HepG2 (cell line): ENCODE measurements around the gene ARRDC1. TPM values are rescaled to one million over a fixed set of nuclear protein-coding genes. Genes with fewer than 3 reads are reported as not detected.

Source experiments
- ATAC-seq: fragments of 200-7000 bp; cut with Tn5 transposase; 3 replicates; pipeline ENCODE4 v1.9.1; 2020; ENCODE audit warnings: mild to moderate bottlenecking, moderate library complexity
- BruUV-seq: library from RNA; stranded (reverse); fragments of 400-500 nt; replicated peaks from 2 replicates; lab custom pipeline; 2021; lab: Mats Ljungman, UMichigan
- CTCF ChIA-PET: fragments of 300-600 bp; formaldehyde crosslinking; extraction: SDS; loops from one replicate; lab custom pipeline; 2021; ENCODE audit warnings: low total read pairs, inconsistent platforms, low intra/inter-chr PET ratio; lab: Yijun Ruan, JAX
- POLR2A ChIA-PET: fragments of 350-600 bp; sonication (Branson Sonifier 250); formaldehyde crosslinking; loops from one replicate; lab custom pipeline; 2020; ENCODE audit warnings: antibody characterized with exemption, inconsistent platforms; lab: Yijun Ruan, JAX
- DNase-seq: peaks from one replicate; pipeline ENCODE4 v3.0.0-alpha.2; 2015; ENCODE audit warnings: low spot score
- FAIRE-seq: peaks from 3 replicates; lab custom pipeline; 2011; peaks lifted over from hg19 to GRCh38; lab: Jason Lieb, UNC
- H2AFZ ChIP-seq: one replicate; pipeline ENCODE4 v1.6.1; 2011; ENCODE audit warnings: low read length, inconsistent platforms
- H3K27ac ChIP-seq: fragments of 300-600 bp; 3 replicates; pipeline ENCODE4 v1.8.0; 2011; ENCODE audit warnings: mixed run types, mild to moderate bottlenecking, mixed read lengths, low read length, inconsistent platforms; ENCODE audit not compliant: insufficient read depth; ENCODE audit errors: extremely low read length
- H3K27me3 ChIP-seq, 2 experiments: fragments of 200-600 bp in 1 of 2; 2 replicates in 1 of 2; 3 replicates in 1 of 2; pipeline versions ENCODE4 v1.6.0 to v1.8.0; 2011; ENCODE audit warnings: low read length in 2 of 2, mild to moderate bottlenecking in 2 of 2, moderate library complexity in 2 of 2, inconsistent platforms in 1 of 2; ENCODE audit not compliant: insufficient read depth in 2 of 2, control insufficient read depth in 1 of 2
- H3K36me3 ChIP-seq, 2 experiments: fragments of 200-600 bp in 1 of 2; replicated peaks in 1 of 2; 2 replicates in 1 of 2; 3 replicates in 1 of 2; pipeline versions ENCODE4 v1.5.1 to v1.8.0; 2011; ENCODE audit warnings: low read length in 2 of 2, inconsistent platforms in 1 of 2; ENCODE audit not compliant: insufficient read depth in 2 of 2, control insufficient read depth in 1 of 2
- H3K4me1 ChIP-seq: 2 replicates; pipeline ENCODE4 v1.5.1; 2012; ENCODE audit warnings: low read length, inconsistent platforms; ENCODE audit not compliant: insufficient read depth
- H3K4me2 ChIP-seq: 2 replicates; pipeline ENCODE4 v1.6.0; 2011; ENCODE audit warnings: low read depth, low read length, inconsistent platforms
- H3K4me3 ChIP-seq, 3 experiments: fragments of 200-600 bp in 1 of 3; sonication (generic), shearing (Covaris generic) in 1 of 3; replicated peaks in 1 of 3; 2 replicates each; pipeline ENCODE4 v1.5.1; 2011 to 2016; ENCODE audit warnings: low read length in 3 of 3, inconsistent platforms in 2 of 3, low read depth in 2 of 3, mild to moderate bottlenecking in 2 of 3, control low read depth in 1 of 3, mixed read lengths in 1 of 3; ENCODE audit not compliant: insufficient read depth in 1 of 3
- H3K79me2 ChIP-seq: one replicate; pipeline ENCODE4 v1.6.1; 2011; ENCODE audit warnings: low read length, inconsistent platforms; ENCODE audit not compliant: insufficient read depth
- H3K9ac ChIP-seq: 2 replicates; pipeline ENCODE4 v1.6.0; 2011; ENCODE audit warnings: mild to moderate bottlenecking, low read depth, low read length, inconsistent platforms; ENCODE audit not compliant: insufficient read depth
- H3K9me3 ChIP-seq: 2 replicates; pipeline ENCODE4 v1.5.1; 2012; ENCODE audit warnings: mild to moderate bottlenecking, low read length
- H4K20me1 ChIP-seq: 2 replicates; pipeline ENCODE4 v1.6.0; 2011; ENCODE audit warnings: inconsistent platforms, mild to moderate bottlenecking, low read length, moderate library complexity; ENCODE audit not compliant: insufficient read depth
- GZF1 ChIP-seq: sonication (generic); formaldehyde crosslinking; IDR thresholded peaks from 2 replicates; pipeline ENCODE4 v1.5.1; 2020; ENCODE audit warnings: mild to moderate bottlenecking, missing genetic modification reagents
- MZF1 ChIP-seq: sonication (generic); formaldehyde crosslinking; IDR thresholded peaks from 2 replicates; pipeline ENCODE4 v1.8.1; 2023; ENCODE audit warnings: mild to moderate bottlenecking, missing genetic modification reagents, borderline replicate concordance
- POLR2G ChIP-seq: fragments of 200-400 bp; formaldehyde crosslinking; IDR thresholded peaks from 2 replicates; pipeline ENCODE4 v1.6.1; 2018; ENCODE audit warnings: mild to moderate bottlenecking, low read depth, low read length, moderate library complexity
- RAD21 ChIP-seq: fragments of 450-650 bp; formaldehyde crosslinking; IDR thresholded peaks from 2 replicates; pipeline ENCODE4 v1.5.0; 2020; ENCODE audit warnings: mild to moderate bottlenecking
- TBX3 ChIP-seq: fragments of 450-650 bp; IDR thresholded peaks from 2 replicates; pipeline ENCODE4 v1.6.1; 2017; ENCODE audit warnings: antibody characterized with exemption, mild to moderate bottlenecking, inconsistent platforms, borderline replicate concordance
- ZBTB33 ChIP-seq: sonication (generic); formaldehyde crosslinking; IDR thresholded peaks from 2 replicates; pipeline ENCODE4 v1.4.0; 2020; ENCODE audit warnings: missing genetic modification reagents
- ZNF605 ChIP-seq: sonication (generic); formaldehyde crosslinking; IDR thresholded peaks from 2 replicates; pipeline ENCODE4 v1.8.0; 2022; ENCODE audit warnings: mild to moderate bottlenecking, missing genetic modification reagents
- WGBS: methylation state at CpG from one replicate; pipeline ENCODE4 v1.1.6; 2017; ENCODE audit warnings: low lambda C conversion rate; 5-methylcytosine and 5-hydroxymethylcytosine counted together
- in situ Hi-C: cut with HindIII; loops from 2 replicates; pipeline ENCODE4 v1.10.0; 2017; ENCODE audit warnings: low pct_unique_long_range_greater_than_20kb; ENCODE audit not compliant: extremely low pct_ligation_motif_present
- intact Hi-C: fragments of 100-400 bp; cut with micrococcal nuclease; formaldehyde crosslinking; loops from one replicate; pipeline ENCODE4 v1.10.0; 2022; ENCODE audit not compliant: unreplicated experiment
- polyA plus RNA-seq, 8 experiments: library from polyadenylated mRNA; depleted of rRNA in 3 of 8; stranded (reverse) in 7 of 8; unstranded in 1 of 8; fragments of >200 nt; fragmentation: Illumina TruSeq in 4 of 8; extraction: Trizol in 4 of 8; gene quantifications; 2 replicates each; pipeline versions ENCODE4 v1.2.1 to v1.2.3, GENCODE V29; 2011 to 2016; ENCODE audit warnings: low read depth in 4 of 8, missing spikeins in 1 of 8, mixed read lengths in 1 of 8; ENCODE audit not compliant: insufficient read depth in 1 of 8
- total RNA-seq, 5 experiments: library from RNA; depleted of rRNA; stranded (reverse); fragments of >200 nt; fragmentation: Illumina TruSeq; extraction: Trizol; gene quantifications; 2 replicates each; pipeline ENCODE4 v1.2.3, GENCODE V29; 2016; ENCODE audit warnings: low read depth in 1 of 5
- TF ChIP-seq, protein P1 (sequence below): sonication (generic); formaldehyde crosslinking; IDR thresholded peaks from one replicate; pipeline ENCODE4 v1.5.1; 2020; ENCODE audit warnings: mild to moderate bottlenecking, missing genetic modification reagents; ENCODE audit errors: not compliant biosample characterization
- TF ChIP-seq, protein P2 (sequence below): sonication (generic); formaldehyde crosslinking; IDR thresholded peaks from 2 replicates; pipeline ENCODE4 v1.4.0; 2020; ENCODE audit warnings: missing genetic modification reagents; ENCODE audit errors: not compliant biosample characterization
- TF ChIP-seq, protein P3 (sequence below): sonication (generic); formaldehyde crosslinking; IDR thresholded peaks from 2 replicates; pipeline ENCODE4 v1.8.0; 2022; ENCODE audit warnings: missing genetic modification reagents, low read depth, mild to moderate bottlenecking, borderline replicate concordance
- TF ChIP-seq, protein P4 (sequence below): sonication (generic); formaldehyde crosslinking; IDR thresholded peaks from 2 replicates; pipeline ENCODE4 v1.4.0; 2020; ENCODE audit warnings: missing genetic modification reagents

ARRDC1 gene
- total and polyA plus RNA-seq, 2 of the 13 experiments (the other 11 are each of a cell fraction or from before 2014, with no cell fraction given), result 21.7 to 44.4 TPM

DNA sequence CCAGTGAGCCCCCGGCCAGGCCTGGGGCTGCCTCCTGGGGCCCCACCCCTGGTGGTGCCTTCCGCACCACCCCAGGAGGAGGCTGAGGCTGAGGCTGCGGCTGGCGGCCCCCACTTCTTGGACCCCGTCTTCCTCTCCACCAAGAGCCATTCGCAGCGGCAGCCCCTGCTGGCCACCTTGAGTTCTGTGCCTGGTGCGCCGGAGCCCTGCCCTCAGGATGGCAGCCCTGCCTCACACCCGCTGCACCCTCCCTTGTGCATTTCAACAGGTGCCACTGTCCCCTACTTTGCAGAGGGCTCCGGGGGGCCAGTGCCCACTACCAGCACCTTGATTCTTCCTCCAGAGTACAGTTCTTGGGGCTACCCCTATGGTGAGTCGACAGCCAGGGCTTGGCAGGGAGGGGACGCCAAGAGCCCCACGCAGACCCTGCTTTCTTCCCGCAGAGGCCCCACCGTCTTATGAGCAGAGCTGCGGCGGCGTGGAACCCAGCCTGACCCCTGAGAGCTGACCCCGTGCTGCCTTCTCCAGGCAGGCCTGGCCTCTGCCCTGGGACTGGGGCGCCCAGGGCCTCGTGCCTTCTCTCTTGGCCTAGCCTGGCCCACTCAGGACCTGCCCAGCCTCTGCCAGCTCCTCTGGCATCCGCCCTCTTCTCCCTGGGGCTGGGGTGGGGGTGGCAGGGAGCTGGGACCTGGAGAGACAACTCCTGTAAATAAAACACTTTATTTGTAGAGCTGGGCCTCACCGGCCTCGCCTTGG is 9.3 kb downstream of the ARRDC1 start:
- intact Hi-C loops (no loop called here), in situ Hi-C loops (no loop called here)
- Histone ChIP-seq H3K4me3 (no peak overlapping the region), H3K79me2 (peaks cover 25% of the 10 kb centered on the region), H3K9me3 (no peaks in the 10 kb centered on the region), H4K20me1 (peaks cover 2% of the 10 kb centered on the region; the same call in 1 of the 2 replicates), H3K4me1 (peaks cover 45% of the 10 kb centered on the region), H3K27me3 (no peaks in the 10 kb centered on the region; a peak in 1 of 5 replicates), H3K27ac (no peak overlapping the region), H2AFZ (no peak overlapping the region), H3K9ac (no peak overlapping the region), H3K4me2 (no peak overlapping the region), H3K36me3 (peaks cover 3 to 13% of the 10 kb centered on the region in 2 experiments; a peak in 4 of 5 replicates)
- DNase-seq (no peak), ATAC-seq (no peak), FAIRE-seq (no peak)
- 98% methylated on average over 13 of the region's 25 CpGs for WGBS
- ChIA-PET POLR2A (no interaction called here), CTCF (no interaction called here)
- no TSS peak for BruUV-seq
- TF ChIP-seq GZF1 (CRISPR knock-in tag) (no peak), RAD21 (CRISPR knock-in tag) (0 out of 2 replicates have a peak, but pooled peaks have one; percentile 10), ZBTB33 (CRISPR knock-in tag) (peak; percentile 94), TBX3 (no peak), ZNF605 (CRISPR knock-in tag) (no peak), MZF1 (CRISPR knock-in tag) (no peak), POLR2G (no peak)
- TF ChIP-seq, protein P1, sequence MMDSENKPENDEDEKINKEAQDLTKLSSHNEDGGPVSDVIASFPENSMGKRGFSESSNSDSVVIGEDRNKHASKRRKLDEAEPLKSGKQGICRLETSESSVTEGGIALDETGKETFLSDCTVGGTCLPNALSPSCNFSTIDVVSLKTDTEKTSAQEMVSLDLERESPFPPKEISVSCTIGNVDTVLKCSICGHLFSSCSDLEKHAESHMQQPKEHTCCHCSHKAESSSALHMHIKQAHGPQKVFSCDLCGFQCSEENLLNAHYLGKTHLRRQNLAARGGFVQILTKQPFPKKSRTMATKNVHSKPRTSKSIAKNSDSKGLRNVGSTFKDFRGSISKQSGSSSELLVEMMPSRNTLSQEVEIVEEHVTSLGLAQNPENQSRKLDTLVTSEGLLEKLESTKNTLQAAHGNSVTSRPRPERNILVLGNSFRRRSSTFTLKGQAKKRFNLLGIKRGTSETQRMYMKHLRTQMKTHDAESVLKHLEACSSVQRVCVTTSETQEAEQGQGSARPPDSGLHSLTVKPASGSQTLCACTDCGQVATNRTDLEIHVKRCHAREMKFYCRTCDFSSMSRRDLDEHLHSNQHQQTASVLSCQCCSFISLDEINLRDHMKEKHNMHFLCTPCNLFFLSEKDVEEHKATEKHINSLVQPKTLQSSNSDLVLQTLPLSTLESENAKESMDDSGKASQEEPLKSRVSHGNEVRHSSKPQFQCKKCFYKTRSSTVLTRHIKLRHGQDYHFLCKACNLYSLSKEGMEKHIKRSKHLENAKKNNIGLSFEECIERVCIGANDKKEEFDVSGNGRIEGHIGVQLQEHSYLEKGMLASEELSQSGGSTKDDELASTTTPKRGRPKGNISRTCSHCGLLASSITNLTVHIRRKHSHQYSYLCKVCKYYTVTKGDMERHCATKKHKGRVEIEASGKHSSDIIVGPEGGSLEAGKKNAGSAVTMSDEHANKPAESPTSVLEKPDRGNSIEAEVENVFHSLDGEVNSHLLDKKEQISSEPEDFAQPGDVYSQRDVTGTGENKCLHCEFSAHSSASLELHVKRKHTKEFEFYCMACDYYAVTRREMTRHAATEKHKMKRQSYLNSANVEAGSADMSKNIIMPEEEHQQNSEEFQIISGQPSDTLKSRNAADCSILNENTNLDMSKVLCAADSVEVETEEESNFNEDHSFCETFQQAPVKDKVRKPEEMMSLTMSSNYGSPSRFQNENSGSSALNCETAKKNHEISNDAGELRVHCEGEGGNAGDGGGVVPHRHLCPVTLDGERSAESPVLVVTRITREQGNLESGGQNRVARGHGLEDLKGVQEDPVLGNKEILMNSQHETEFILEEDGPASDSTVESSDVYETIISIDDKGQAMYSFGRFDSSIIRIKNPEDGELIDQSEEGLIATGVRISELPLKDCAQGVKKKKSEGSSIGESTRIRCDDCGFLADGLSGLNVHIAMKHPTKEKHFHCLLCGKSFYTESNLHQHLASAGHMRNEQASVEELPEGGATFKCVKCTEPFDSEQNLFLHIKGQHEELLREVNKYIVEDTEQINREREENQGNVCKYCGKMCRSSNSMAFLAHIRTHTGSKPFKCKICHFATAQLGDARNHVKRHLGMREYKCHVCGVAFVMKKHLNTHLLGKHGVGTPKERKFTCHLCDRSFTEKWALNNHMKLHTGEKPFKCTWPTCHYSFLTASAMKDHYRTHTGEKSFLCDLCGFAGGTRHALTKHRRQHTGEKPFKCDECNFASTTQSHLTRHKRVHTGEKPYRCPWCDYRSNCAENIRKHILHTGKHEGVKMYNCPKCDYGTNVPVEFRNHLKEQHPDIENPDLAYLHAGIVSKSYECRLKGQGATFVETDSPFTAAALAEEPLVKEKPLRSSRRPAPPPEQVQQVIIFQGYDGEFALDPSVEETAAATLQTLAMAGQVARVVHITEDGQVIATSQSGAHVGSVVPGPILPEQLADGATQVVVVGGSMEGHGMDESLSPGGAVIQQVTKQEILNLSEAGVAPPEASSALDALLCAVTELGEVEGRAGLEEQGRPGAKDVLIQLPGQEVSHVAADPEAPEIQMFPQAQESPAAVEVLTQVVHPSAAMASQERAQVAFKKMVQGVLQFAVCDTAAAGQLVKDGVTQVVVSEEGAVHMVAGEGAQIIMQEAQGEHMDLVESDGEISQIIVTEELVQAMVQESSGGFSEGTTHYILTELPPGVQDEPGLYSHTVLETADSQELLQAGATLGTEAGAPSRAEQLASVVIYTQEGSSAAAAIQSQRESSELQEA (CRISPR knock-in tag), result no peak
- TF ChIP-seq, protein P2, sequence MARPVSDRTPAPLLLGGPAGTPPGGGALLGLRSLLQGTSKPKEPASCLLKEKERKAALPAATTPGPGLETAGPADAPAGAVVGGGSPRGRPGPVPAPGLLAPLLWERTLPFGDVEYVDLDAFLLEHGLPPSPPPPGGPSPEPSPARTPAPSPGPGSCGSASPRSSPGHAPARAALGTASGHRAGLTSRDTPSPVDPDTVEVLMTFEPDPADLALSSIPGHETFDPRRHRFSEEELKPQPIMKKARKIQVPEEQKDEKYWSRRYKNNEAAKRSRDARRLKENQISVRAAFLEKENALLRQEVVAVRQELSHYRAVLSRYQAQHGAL (CRISPR knock-in tag), result no peak
- TF ChIP-seq, protein P3, sequence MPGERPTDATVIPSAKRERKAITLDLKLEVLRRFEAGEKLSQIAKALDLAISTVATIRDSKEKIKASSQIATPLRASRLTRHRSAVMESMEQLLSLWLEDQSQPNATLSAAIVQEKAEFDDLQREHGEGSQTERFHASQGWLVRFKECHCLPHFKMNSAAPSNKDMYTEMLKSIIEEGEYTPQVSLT (CRISPR knock-in tag), result no peak
- TF ChIP-seq, protein P4, sequence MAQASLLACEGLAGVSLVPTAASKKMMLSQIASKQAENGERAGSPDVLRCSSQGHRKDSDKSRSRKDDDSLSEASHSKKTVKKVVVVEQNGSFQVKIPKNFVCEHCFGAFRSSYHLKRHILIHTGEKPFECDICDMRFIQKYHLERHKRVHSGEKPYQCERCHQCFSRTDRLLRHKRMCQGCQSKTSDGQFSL (CRISPR knock-in tag), result no peak
